Measurements from ENCODE around the gene SP6. TPM values are rescaled to one million over a fixed set of nuclear protein-coding genes. Genes with fewer than 3 reads are reported as not detected.

Gene SP6
- total and polyA plus RNA-seq, 2 of the 8 experiments (the other 6 are each of a cell fraction or from before 2014, with no cell fraction given): 1.2 to 1.5 TPM

DNA sequence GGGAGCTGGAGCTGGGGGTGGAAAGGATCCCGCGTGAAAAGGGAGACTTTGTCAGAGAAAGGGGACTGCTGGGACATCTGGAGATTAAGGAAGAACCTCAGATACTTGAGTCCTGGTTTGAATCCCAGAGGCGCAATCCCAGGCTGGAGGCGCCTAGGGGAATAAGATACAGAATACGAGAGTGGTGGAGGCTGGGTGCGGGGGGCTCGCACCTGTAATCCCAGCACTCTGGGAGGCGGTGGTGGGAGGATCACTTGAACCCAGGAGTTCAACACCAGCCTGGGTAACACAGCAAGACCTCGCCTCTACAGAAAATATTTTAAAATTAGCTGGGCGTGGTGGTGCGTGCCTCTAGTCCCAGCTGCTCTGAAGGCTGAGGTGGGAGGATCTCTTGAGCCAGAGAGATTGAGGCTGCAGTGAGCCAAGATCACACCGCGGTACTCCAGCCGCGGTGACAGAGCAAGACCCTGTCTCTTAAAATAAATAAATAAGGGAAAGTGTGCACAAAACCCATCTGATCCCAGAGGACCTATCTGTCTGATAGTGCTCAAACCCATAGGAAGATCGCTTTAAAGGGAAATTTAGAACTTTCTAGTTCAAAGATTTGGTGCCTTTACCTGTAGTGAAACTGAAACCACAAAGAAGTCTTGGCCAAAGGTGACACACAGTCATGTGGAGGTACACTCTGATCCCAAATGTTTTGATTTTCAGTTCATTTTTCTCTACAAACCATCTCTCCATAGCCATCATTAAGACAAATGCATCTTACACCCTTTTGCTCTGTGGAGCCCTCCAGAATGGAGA lies 9.3 kb downstream of the SP6 start:
- no peak overlapping the region for H3K23ac ChIP-seq (ENCODE audit: insufficient read length)
- no peak overlapping the region for H2BK12ac ChIP-seq (ENCODE audit: low read depth, low read length)
- H3K79me2 ChIP-seq (ENCODE audit: control insufficient read depth in 1 of 2, insufficient read depth in 2 of 2, low read length in 2 of 2): no peaks in the 10 kb centered on the region
- H3K14ac ChIP-seq (ENCODE audit: insufficient read length): no peak overlapping the region
- no peak overlapping the region for H4K91ac ChIP-seq (replicated peaks; ENCODE audit: insufficient read length, low read length)
- 74% methylated on average over 16 of the region's 16 CpGs; no CpG with 5 or more reads in 1 of the 2 experiments for WGBS, 2 experiments (ENCODE audit: extremely low coverage in 1 of 2, insufficient coverage in 1 of 2, insufficient read length in 1 of 2, insufficient replicate concordance in 2 of 2, low coverage in 1 of 2, low lambda C conversion rate in 2 of 2, missing lambda C conversion rate in 1 of 2)
- peaks cover 0 to 5% (median 0%) of the 10 kb centered on the region in 4 experiments; a peak in 1 of 8 replicates for H3K36me3 ChIP-seq (ENCODE audit: control insufficient read depth in 2 of 4, insufficient read depth in 4 of 4, low read length in 3 of 4)
- H2BK5ac ChIP-seq (ENCODE audit: low read depth, low read length): no peak overlapping the region
- H3K27ac ChIP-seq (ENCODE audit: low read depth, low read length): no peak overlapping the region
- H3K18ac ChIP-seq (ENCODE audit: extremely low read depth, low read length): no peak overlapping the region
- H2BK15ac ChIP-seq (ENCODE audit: low read length): no peak overlapping the region
- H4K8ac ChIP-seq (ENCODE audit: extremely low read depth, insufficient read depth, low read length): 0 out of 2 replicates have a peak overlapping the region, but pooled peaks have one; percentile 39
- peaks cover 2% of the 10 kb centered on the region; the same call in 1 of the 2 replicates for H3K23me2 ChIP-seq (ENCODE audit: low read depth, low read length)
- FAIRE-seq (no peak), DNase-seq (ENCODE audit: low read depth in 1 of 2, low spot score in 2 of 2) (no peak)
- H4K20me1 ChIP-seq (replicated peaks in 1 of 2; ENCODE audit: control insufficient read depth in 1 of 2, insufficient read depth in 2 of 2, low read length in 2 of 2): peaks cover 0 to 2% of the 10 kb centered on the region in 2 experiments
- peaks cover 7 to 25% (median 19%) of the 10 kb centered on the region in 4 experiments for H3K27me3 ChIP-seq (replicated peaks in 1 of 4; ENCODE audit: control insufficient read depth in 3 of 4, extremely low read depth in 1 of 4, insufficient read depth in 3 of 4, low read length in 3 of 4)
- no peaks in the 10 kb centered on the region for H3K9me3 ChIP-seq (ENCODE audit: insufficient read depth in 2 of 2, low read depth in 1 of 2, low read length in 1 of 2)
- no peak overlapping the region for H2BK20ac ChIP-seq (ENCODE audit: low read length)
- peaks cover 0 to 24% (median 8%) of the 10 kb centered on the region in 4 experiments; a peak in 5 of 7 replicates for H3K4me1 ChIP-seq (replicated peaks in 1 of 4; ENCODE audit: control insufficient read depth in 3 of 4, insufficient read depth in 4 of 4, low read length in 3 of 4)
- H3K4ac ChIP-seq (replicated peaks; ENCODE audit: insufficient read length, low read depth, low read length): no peak overlapping the region
- CTCF ChIA-PET (ENCODE audit: partially characterized antibody): interaction anchor here (0.8 to 33.0 kb wide), 29 partner anchors 11 to 211 kb away, joined by 3 to 1206 read pairs (median 4); partner anchors contain the start of genes CDK5RAP3, LRRC46, MRPL10 and OSBPL7
- no peaks in the 10 kb centered on the region for H3K79me1 ChIP-seq (ENCODE audit: low read depth, low read length)
- H2BK120ac ChIP-seq (replicated peaks; ENCODE audit: low read depth, low read length): no peak overlapping the region
- POLR2A ChIA-PET (ENCODE audit: partially characterized antibody): interaction anchor here (1.5 to 12.4 kb wide), 5 partner anchors 9 to 59 kb away, joined by 4 to 134 read pairs (median 7); partner anchors contain the start of genes LRRC46, MRPL10, SP2 and SP6
- TF ChIP-seq SP4 (IDR thresholded peaks at IDR 0.05; ENCODE audit: low read length) (peak; percentile 12; the same call in 1 of the 2 replicates), CHD2 (IDR thresholded peaks at IDR 0.05; ENCODE audit: low read length) (no peak), GTF2F1 (IDR thresholded peaks at IDR 0.05; ENCODE audit: borderline replicate concordance, low read depth, low read length) (no peak)
- TF ChIP-seq, protein P1, sequence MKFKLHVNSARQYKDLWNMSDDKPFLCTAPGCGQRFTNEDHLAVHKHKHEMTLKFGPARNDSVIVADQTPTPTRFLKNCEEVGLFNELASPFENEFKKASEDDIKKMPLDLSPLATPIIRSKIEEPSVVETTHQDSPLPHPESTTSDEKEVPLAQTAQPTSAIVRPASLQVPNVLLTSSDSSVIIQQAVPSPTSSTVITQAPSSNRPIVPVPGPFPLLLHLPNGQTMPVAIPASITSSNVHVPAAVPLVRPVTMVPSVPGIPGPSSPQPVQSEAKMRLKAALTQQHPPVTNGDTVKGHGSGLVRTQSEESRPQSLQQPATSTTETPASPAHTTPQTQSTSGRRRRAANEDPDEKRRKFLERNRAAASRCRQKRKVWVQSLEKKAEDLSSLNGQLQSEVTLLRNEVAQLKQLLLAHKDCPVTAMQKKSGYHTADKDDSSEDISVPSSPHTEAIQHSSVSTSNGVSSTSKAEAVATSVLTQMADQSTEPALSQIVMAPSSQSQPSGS (IDR thresholded peaks at IDR 0.05; ENCODE audit: low read length): no peak
- H3K56ac ChIP-seq (replicated peaks; ENCODE audit: insufficient read length, low read depth, low read length): no peak overlapping the region
- no peak overlapping the region for H2AFZ ChIP-seq (ENCODE audit: low read length)
- no peak overlapping the region for H3K9ac ChIP-seq (replicated peaks in 1 of 4; ENCODE audit: extremely low read depth in 1 of 4, low read depth in 3 of 4, low read length in 3 of 4)
- H4K5ac ChIP-seq (ENCODE audit: insufficient read length, low read depth, low read length): no peak overlapping the region
- no peak overlapping the region for H2AK5ac ChIP-seq (ENCODE audit: low read depth, low read length)
- peak overlapping the region in 1 of 4 experiments; percentile 82; a peak in 1 of 8 replicates for H3K4me3 ChIP-seq (ENCODE audit: extremely low read depth in 1 of 4, insufficient read depth in 2 of 4, low read depth in 3 of 4, low read length in 4 of 4)
- peak overlapping the region in 1 of 2 experiments; percentile 73; a peak in 2 of 4 replicates for H3K4me2 ChIP-seq (ENCODE audit: insufficient read depth in 1 of 2, low read depth in 2 of 2, low read length in 2 of 2)

All from H1 (cell line).